HepG2 (cell line): ENCODE measurements around the gene CLASP1.

Experiments used
- ATF3 ChIP-seq: sonication (generic); formaldehyde crosslinking; IDR thresholded peaks from 2 replicates; pipeline ENCODE4 v1.4.0; 2020; ENCODE audit warnings: missing genetic modification reagents
- CBX2 ChIP-seq, 2 experiments: fragments of 200-600 bp in 1 of 2; sonication (generic); formaldehyde crosslinking in 1 of 2; IDR thresholded peaks; 2 replicates each; pipeline versions ENCODE4 v1.7.0 to v1.8.1; 2018 to 2022; ENCODE audit warnings: low read depth in 2 of 2, low read length in 1 of 2, mild to moderate bottlenecking in 1 of 2, missing genetic modification reagents in 1 of 2
- CTCF ChIP-seq: sonication (generic); formaldehyde crosslinking; IDR thresholded peaks from 2 replicates; pipeline ENCODE4 v1.5.0; 2020; ENCODE audit warnings: mild to moderate bottlenecking, missing genetic modification reagents, moderate library complexity
- JUNB ChIP-seq: sonication (generic); formaldehyde crosslinking; IDR thresholded peaks from 2 replicates; pipeline ENCODE4 v1.8.0; 2022; ENCODE audit warnings: missing genetic modification reagents, mild to moderate bottlenecking, borderline replicate concordance
- NFYB ChIP-seq: sonication (generic); formaldehyde crosslinking; IDR thresholded peaks from 2 replicates; pipeline ENCODE4 v1.4.0; 2020; ENCODE audit warnings: missing genetic modification reagents
- POLR2A ChIP-seq, 2 experiments: IDR thresholded peaks; 2 replicates each; pipeline ENCODE4 v1.6.1; 2011; ENCODE audit warnings: low read depth in 2 of 2, low read length in 2 of 2, mild to moderate bottlenecking in 1 of 2, moderate library complexity in 1 of 2; ENCODE audit not compliant: insufficient read depth in 1 of 2
- TARDBP ChIP-seq: sonication (generic); formaldehyde crosslinking; IDR thresholded peaks from 2 replicates; pipeline ENCODE4 v1.8.0; 2022; ENCODE audit warnings: mild to moderate bottlenecking, missing genetic modification reagents
- ZNF230 ChIP-seq: sonication (generic); formaldehyde crosslinking; IDR thresholded peaks from 2 replicates; pipeline ENCODE4 v1.4.0; 2020; ENCODE audit warnings: mild to moderate bottlenecking, missing genetic modification reagents
- ZNF274 ChIP-seq: sonication (generic); formaldehyde crosslinking; IDR thresholded peaks from 2 replicates; pipeline ENCODE4 v1.5.1; 2020; ENCODE audit warnings: mild to moderate bottlenecking, missing genetic modification reagents
- ZNF326 ChIP-seq: sonication (generic); formaldehyde crosslinking; IDR thresholded peaks from 2 replicates; pipeline ENCODE4 v1.4.0; 2020; ENCODE audit warnings: missing genetic modification reagents, borderline replicate concordance
- ZNF569 ChIP-seq: sonication (generic); formaldehyde crosslinking; IDR thresholded peaks from 2 replicates; pipeline ENCODE4 v1.5.0; 2020; ENCODE audit warnings: mild to moderate bottlenecking, missing genetic modification reagents, moderate library complexity, borderline replicate concordance
- TF ChIP-seq, protein P1 (sequence below): sonication (generic); formaldehyde crosslinking; IDR thresholded peaks from 2 replicates; pipeline ENCODE4 v1.4.0; 2020; ENCODE audit warnings: missing genetic modification reagents, borderline replicate concordance
- TF ChIP-seq, protein P2 (sequence below), 2 experiments: IDR thresholded peaks; 2 replicates each; pipeline ENCODE4 v1.6.1; 2011 to 2012; ENCODE audit warnings: low read length in 2 of 2, borderline replicate concordance in 1 of 2, low read depth in 1 of 2, mild to moderate bottlenecking in 1 of 2, moderate library complexity in 1 of 2

- TF ChIP-seq TARDBP = no peak
- TF ChIP-seq POLR2A (IDR thresholded peaks at IDR 0.05; ENCODE audit: insufficient read depth in 1 of 2, low read depth in 2 of 2, low read length in 2 of 2) = no peak
- no peak for TF ChIP-seq NFYB (CRISPR knock-in tag)
- TF ChIP-seq ZNF230 = no peak
- no peak for TF ChIP-seq CTCF (CRISPR knock-in tag)
- TF ChIP-seq, protein P1, sequence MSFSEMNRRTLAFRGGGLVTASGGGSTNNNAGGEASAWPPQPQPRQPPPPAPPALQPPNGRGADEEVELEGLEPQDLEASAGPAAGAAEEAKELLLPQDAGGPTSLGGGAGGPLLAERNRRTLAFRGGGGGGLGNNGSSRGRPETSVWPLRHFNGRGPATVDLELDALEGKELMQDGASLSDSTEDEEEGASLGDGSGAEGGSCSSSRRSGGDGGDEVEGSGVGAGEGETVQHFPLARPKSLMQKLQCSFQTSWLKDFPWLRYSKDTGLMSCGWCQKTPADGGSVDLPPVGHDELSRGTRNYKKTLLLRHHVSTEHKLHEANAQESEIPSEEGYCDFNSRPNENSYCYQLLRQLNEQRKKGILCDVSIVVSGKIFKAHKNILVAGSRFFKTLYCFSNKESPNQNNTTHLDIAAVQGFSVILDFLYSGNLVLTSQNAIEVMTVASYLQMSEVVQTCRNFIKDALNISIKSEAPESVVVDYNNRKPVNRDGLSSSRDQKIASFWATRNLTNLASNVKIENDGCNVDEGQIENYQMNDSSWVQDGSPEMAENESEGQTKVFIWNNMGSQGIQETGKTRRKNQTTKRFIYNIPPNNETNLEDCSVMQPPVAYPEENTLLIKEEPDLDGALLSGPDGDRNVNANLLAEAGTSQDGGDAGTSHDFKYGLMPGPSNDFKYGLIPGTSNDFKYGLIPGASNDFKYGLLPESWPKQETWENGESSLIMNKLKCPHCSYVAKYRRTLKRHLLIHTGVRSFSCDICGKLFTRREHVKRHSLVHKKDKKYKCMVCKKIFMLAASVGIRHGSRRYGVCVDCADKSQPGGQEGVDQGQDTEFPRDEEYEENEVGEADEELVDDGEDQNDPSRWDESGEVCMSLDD (CRISPR knock-in tag) = no peak
- no peak for TF ChIP-seq JUNB (CRISPR knock-in tag)
- TF ChIP-seq ATF3 (CRISPR knock-in tag) = no peak
- no peak for TF ChIP-seq CBX2 (IDR thresholded peaks at IDR 0.05; ENCODE audit: low read depth, low read length)
- TF ChIP-seq CBX2 (CRISPR knock-in tag; IDR thresholded peaks at IDR 0.05; ENCODE audit: low read depth) = no peak
- no peak for TF ChIP-seq ZNF569 (CRISPR knock-in tag)
- TF ChIP-seq ZNF326 (CRISPR knock-in tag) = no peak
- TF ChIP-seq, protein P2, sequence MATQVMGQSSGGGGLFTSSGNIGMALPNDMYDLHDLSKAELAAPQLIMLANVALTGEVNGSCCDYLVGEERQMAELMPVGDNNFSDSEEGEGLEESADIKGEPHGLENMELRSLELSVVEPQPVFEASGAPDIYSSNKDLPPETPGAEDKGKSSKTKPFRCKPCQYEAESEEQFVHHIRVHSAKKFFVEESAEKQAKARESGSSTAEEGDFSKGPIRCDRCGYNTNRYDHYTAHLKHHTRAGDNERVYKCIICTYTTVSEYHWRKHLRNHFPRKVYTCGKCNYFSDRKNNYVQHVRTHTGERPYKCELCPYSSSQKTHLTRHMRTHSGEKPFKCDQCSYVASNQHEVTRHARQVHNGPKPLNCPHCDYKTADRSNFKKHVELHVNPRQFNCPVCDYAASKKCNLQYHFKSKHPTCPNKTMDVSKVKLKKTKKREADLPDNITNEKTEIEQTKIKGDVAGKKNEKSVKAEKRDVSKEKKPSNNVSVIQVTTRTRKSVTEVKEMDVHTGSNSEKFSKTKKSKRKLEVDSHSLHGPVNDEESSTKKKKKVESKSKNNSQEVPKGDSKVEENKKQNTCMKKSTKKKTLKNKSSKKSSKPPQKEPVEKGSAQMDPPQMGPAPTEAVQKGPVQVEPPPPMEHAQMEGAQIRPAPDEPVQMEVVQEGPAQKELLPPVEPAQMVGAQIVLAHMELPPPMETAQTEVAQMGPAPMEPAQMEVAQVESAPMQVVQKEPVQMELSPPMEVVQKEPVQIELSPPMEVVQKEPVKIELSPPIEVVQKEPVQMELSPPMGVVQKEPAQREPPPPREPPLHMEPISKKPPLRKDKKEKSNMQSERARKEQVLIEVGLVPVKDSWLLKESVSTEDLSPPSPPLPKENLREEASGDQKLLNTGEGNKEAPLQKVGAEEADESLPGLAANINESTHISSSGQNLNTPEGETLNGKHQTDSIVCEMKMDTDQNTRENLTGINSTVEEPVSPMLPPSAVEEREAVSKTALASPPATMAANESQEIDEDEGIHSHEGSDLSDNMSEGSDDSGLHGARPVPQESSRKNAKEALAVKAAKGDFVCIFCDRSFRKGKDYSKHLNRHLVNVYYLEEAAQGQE (IDR thresholded peaks at IDR 0.05; ENCODE audit: borderline replicate concordance in 1 of 2, low read depth in 1 of 2, low read length in 2 of 2) = no peak
- TF ChIP-seq ZNF274 (CRISPR knock-in tag) = no peak
These were observed 322.6 kb downstream of the CLASP1 start for GRCh38 chr2:121326628-121327027.
